Endothelial cell of umbilical vein (primary cell): ENCODE data around the gene TECTB. TPM values are rescaled to one million over a fixed set of nuclear protein-coding genes. Genes with fewer than 3 reads are reported as not detected.

Source experiments
- BruUV-seq: library from RNA; stranded (reverse); fragments of 400-500 nt; replicated peaks from 2 replicates; lab custom pipeline; 2021; lab: Mats Ljungman, UMichigan
- CTCF ChIA-PET: fragments of 300-600, 350-600 bp; sonication (Branson Sonifier 250); formaldehyde crosslinking; loops from one replicate; lab custom pipeline; 2021; ENCODE audit warnings: antibody characterized with exemption, inconsistent platforms; lab: Charles Lee
- POLR2A ChIA-PET: fragments of 300-600, 350-600 bp; sonication (Branson Sonifier 250); formaldehyde crosslinking; loops from one replicate; lab custom pipeline; 2021; ENCODE audit warnings: antibody characterized with exemption, inconsistent platforms; lab: Charles Lee
- DNase-seq: peaks from one replicate; pipeline ENCODE4 v3.0.0-alpha.2; 2011; ENCODE audit warnings: low read depth, low spot score
- FAIRE-seq: peaks from 2 replicates; lab custom pipeline; 2011; peaks lifted over from hg19 to GRCh38; lab: Jason Lieb, UNC
- H2AFZ ChIP-seq: 2 replicates; pipeline ENCODE4 v1.6.0; 2012; ENCODE audit warnings: low read depth, low read length, control low read depth, inconsistent platforms
- H3K27ac ChIP-seq: 2 replicates; pipeline ENCODE4 v1.5.1; 2011; ENCODE audit warnings: low read depth, mild to moderate bottlenecking, control low read depth, low read length, moderate library complexity; ENCODE audit not compliant: insufficient read depth
- H3K27me3 ChIP-seq, 2 experiments: 2 replicates each; pipeline versions ENCODE4 v1.6.0 to v1.6.1; 2011; ENCODE audit warnings: low read length in 2 of 2, mixed read lengths in 1 of 2; ENCODE audit not compliant: control insufficient read depth in 2 of 2, insufficient read depth in 2 of 2
- H3K36me3 ChIP-seq, 2 experiments: 2 replicates in 1 of 2; 3 replicates in 1 of 2; pipeline ENCODE4 v1.5.1; 2011; ENCODE audit warnings: low read length in 2 of 2, mild to moderate bottlenecking in 1 of 2, moderate library complexity in 1 of 2; ENCODE audit not compliant: control insufficient read depth in 2 of 2, insufficient read depth in 2 of 2; ENCODE audit errors: extremely low read depth in 1 of 2
- H3K4me1 ChIP-seq: 3 replicates; pipeline ENCODE4 v1.5.1; 2011; ENCODE audit warnings: mild to moderate bottlenecking, low read length; ENCODE audit not compliant: control insufficient read depth, insufficient read depth; ENCODE audit errors: extremely low read depth
- H3K4me2 ChIP-seq: 2 replicates; pipeline ENCODE4 v1.6.1; 2011; ENCODE audit warnings: low read length, control low read depth, mixed read lengths; ENCODE audit not compliant: insufficient read depth
- H3K4me3 ChIP-seq, 3 experiments: fragments of 200-600 bp in 1 of 3; sonication (generic), shearing (Covaris generic) in 1 of 3; replicated peaks in 1 of 3; 2 replicates each; pipeline ENCODE4 v1.5.1; 2011 to 2016; ENCODE audit warnings: control low read depth in 3 of 3, low read length in 3 of 3, mild to moderate bottlenecking in 2 of 3, inconsistent platforms in 1 of 3, low read depth in 1 of 3, moderate library complexity in 1 of 3; ENCODE audit not compliant: insufficient read depth in 1 of 3
- H3K79me2 ChIP-seq: 2 replicates; pipeline ENCODE4 v1.6.0; 2012; ENCODE audit warnings: low read length, inconsistent platforms; ENCODE audit not compliant: control insufficient read depth, insufficient read depth
- H3K9ac ChIP-seq: replicated peaks from 2 replicates; pipeline ENCODE3; 2011; ENCODE audit warnings: low read length, control low read depth; ENCODE audit not compliant: insufficient read depth; ENCODE audit errors: extremely low read depth
- H3K9me1 ChIP-seq: replicated peaks from 3 replicates; pipeline ENCODE4 v1.6.0; 2011; ENCODE audit warnings: mild to moderate bottlenecking, low read length; ENCODE audit not compliant: control insufficient read depth, insufficient read depth; ENCODE audit errors: extremely low read depth
- H3K9me3 ChIP-seq: replicated peaks from 2 replicates; pipeline ENCODE4 v1.5.1; 2012; ENCODE audit warnings: low read length, inconsistent platforms; ENCODE audit not compliant: control insufficient read depth, insufficient read depth
- H4K20me1 ChIP-seq: replicated peaks from 2 replicates; pipeline ENCODE3; 2011; ENCODE audit warnings: mild to moderate bottlenecking, low read length; ENCODE audit not compliant: control insufficient read depth, insufficient read depth; ENCODE audit errors: extremely low read depth
- EZH2 ChIP-seq: IDR thresholded peaks from 2 replicates; pipeline ENCODE4 v1.6.1; 2012; ENCODE audit warnings: borderline replicate concordance, low read depth, mild to moderate bottlenecking, moderate library complexity, low read length, inconsistent platforms; ENCODE audit not compliant: severe bottlenecking
- FOS ChIP-seq: IDR thresholded peaks from 2 replicates; pipeline ENCODE4 v1.6.1; 2011; ENCODE audit warnings: mild to moderate bottlenecking, low read length, moderate library complexity, borderline replicate concordance; ENCODE audit not compliant: insufficient read depth
- GATA2 ChIP-seq: IDR thresholded peaks from 2 replicates; pipeline ENCODE4 v1.7.0; 2011; ENCODE audit warnings: low read depth, mild to moderate bottlenecking, moderate library complexity, mixed read lengths, low read length; ENCODE audit not compliant: insufficient read length, insufficient read depth
- JUN ChIP-seq: IDR thresholded peaks from 2 replicates; pipeline ENCODE4 v1.6.1; 2011; ENCODE audit warnings: borderline replicate concordance, low read depth; ENCODE audit not compliant: insufficient read length, insufficient read depth
- MYC ChIP-seq: IDR thresholded peaks from one replicate; pipeline ENCODE4 v1.6.1; 2011; ENCODE audit warnings: mild to moderate bottlenecking, low read depth, low read length
- POLR2A ChIP-seq: IDR thresholded peaks from 2 replicates; pipeline ENCODE4 v1.6.1; 2012; ENCODE audit warnings: low read depth, mild to moderate bottlenecking, control low read depth, low read length
- POLR2AphosphoS5 ChIP-seq: IDR thresholded peaks from 2 replicates; pipeline ENCODE4 v1.6.1; 2012; ENCODE audit warnings: low read depth, mild to moderate bottlenecking, control low read depth, low read length, moderate library complexity; ENCODE audit not compliant: insufficient read depth
- dilution Hi-C: fragments of 300-500 bp; cut with MboI; formaldehyde crosslinking; loops from one replicate; pipeline ENCODE4 v1.15.0; 2019; ENCODE audit warnings: low sequenced_read_pairs; ENCODE audit not compliant: extremely low pct_ligation_motif_present
- intact Hi-C: fragments of 100-400 bp; cut with micrococcal nuclease; formaldehyde crosslinking; loops from one replicate; pipeline ENCODE4 v1.10.0; 2022
- polyA plus RNA-seq, 4 experiments: library from polyadenylated mRNA; depleted of rRNA in 3 of 4; stranded (reverse) in 3 of 4; unstranded in 1 of 4; fragments of >200 nt; gene quantifications; 2 replicates each; pipeline versions ENCODE4 v1.2.1 to v1.2.3, GENCODE V29; 2011 to 2012; ENCODE audit warnings: missing spikeins in 1 of 4
- total RNA-seq: library from RNA; stranded (reverse); gene quantifications from 2 replicates; pipeline ENCODE4 v1.2.3, GENCODE V29; 2021
- TF ChIP-seq, protein P1 (sequence below): IDR thresholded peaks from 2 replicates; pipeline ENCODE4 v1.6.1; 2011; ENCODE audit not compliant: insufficient read depth, insufficient read length
- TF ChIP-seq, protein P2 (sequence below), 2 donors: IDR thresholded peaks; 1 replicate in 1 of 2; 2 replicates in 1 of 2; pipeline ENCODE4 v1.5.1; 2011; ENCODE audit warnings: low read length in 2 of 2, mild to moderate bottlenecking in 2 of 2, moderate library complexity in 2 of 2, control low read depth in 1 of 2, inconsistent platforms in 1 of 2, low read depth in 1 of 2; ENCODE audit not compliant: insufficient read depth in 1 of 2; ENCODE audit errors: extremely low read depth in 1 of 2

The TECTB gene
- total and polyA plus RNA-seq, 2 donors (not counting 3 experiments of a cell fraction or from before 2014, with no cell fraction given): not detected

DNA sequence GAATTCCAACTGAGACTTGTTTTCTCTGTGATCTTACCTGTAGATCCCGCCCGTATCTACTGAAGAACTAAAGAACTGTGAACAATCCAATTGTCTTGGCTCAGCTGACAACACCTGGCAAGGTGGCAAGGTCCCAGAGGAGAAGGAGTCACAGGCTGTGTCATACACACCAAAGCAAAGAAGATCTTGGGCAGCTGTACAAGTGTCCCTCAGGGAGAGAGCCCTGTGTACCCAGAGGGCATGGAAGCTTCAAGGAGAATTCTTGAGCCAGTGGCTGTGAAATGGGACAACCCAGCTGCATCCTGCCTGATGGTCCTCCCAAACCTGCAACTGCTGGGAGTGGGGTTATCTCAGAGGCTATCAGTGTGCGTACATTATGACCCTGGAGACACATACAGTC, 46.7 kb upstream of the TECTB start:
- Histone ChIP-seq H3K27ac (no peak overlapping the region), H4K20me1 (no peaks in the 10 kb centered on the region), H2AFZ (no peak overlapping the region), H3K9me3 (no peaks in the 10 kb centered on the region), H3K36me3 (no peaks in the 10 kb centered on the region), H3K4me2 (no peak overlapping the region), H3K4me3 (no peak overlapping the region), H3K9ac (no peak overlapping the region), H3K79me2 (no peaks in the 10 kb centered on the region), H3K27me3 (no peaks in the 10 kb centered on the region), H3K9me1 (no peaks in the 10 kb centered on the region), H3K4me1 (no peaks in the 10 kb centered on the region)
- dilution Hi-C loops: no loop called here
- intact Hi-C loops: no loop called here
- TF ChIP-seq EZH2: no peak
- no peak for TF ChIP-seq JUN
- TF ChIP-seq FOS: no peak
- TF ChIP-seq POLR2A: no peak
- TF ChIP-seq, protein P1, sequence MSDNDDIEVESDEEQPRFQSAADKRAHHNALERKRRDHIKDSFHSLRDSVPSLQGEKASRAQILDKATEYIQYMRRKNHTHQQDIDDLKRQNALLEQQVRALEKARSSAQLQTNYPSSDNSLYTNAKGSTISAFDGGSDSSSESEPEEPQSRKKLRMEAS: no peak
- TF ChIP-seq, protein P2, sequence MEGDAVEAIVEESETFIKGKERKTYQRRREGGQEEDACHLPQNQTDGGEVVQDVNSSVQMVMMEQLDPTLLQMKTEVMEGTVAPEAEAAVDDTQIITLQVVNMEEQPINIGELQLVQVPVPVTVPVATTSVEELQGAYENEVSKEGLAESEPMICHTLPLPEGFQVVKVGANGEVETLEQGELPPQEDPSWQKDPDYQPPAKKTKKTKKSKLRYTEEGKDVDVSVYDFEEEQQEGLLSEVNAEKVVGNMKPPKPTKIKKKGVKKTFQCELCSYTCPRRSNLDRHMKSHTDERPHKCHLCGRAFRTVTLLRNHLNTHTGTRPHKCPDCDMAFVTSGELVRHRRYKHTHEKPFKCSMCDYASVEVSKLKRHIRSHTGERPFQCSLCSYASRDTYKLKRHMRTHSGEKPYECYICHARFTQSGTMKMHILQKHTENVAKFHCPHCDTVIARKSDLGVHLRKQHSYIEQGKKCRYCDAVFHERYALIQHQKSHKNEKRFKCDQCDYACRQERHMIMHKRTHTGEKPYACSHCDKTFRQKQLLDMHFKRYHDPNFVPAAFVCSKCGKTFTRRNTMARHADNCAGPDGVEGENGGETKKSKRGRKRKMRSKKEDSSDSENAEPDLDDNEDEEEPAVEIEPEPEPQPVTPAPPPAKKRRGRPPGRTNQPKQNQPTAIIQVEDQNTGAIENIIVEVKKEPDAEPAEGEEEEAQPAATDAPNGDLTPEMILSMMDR (IDR thresholded peaks at IDR 0.05; ENCODE audit: extremely low read depth in 1 of 2, insufficient read depth in 1 of 2, low read depth in 1 of 2, low read length in 2 of 2): no peak
- TF ChIP-seq POLR2AphosphoS5: no peak
- no peak for TF ChIP-seq GATA2
- no peak for TF ChIP-seq MYC
- CTCF ChIA-PET: interaction anchor here (1.1 kb wide), 1 partner anchor 168 kb away, joined by 3 read pairs; no protein-coding TSS in a partner anchor
- POLR2A ChIA-PET: no interaction called here
- DNase-seq (no peak), FAIRE-seq (no peak)
- no TSS peak for BruUV-seq
